ENCODE measurements around the gene EIF5AL1.
"Not testable (repeated sequence)": the region's sequence is repeated elsewhere in the genome, so short reads cannot be mapped to it uniquely, and the experiment has no call there.

Gene EIF5AL1

GRCh38 chr10:79511891-79512583 lies at the start of gene EIF5AL1:
Gene EIF5AL1 (plus strand): TSS chr10:79512533. CDS start chr10:79512650, 117 bp downstream.
- DNase-seq = not testable (repeated sequence)

DNA sequence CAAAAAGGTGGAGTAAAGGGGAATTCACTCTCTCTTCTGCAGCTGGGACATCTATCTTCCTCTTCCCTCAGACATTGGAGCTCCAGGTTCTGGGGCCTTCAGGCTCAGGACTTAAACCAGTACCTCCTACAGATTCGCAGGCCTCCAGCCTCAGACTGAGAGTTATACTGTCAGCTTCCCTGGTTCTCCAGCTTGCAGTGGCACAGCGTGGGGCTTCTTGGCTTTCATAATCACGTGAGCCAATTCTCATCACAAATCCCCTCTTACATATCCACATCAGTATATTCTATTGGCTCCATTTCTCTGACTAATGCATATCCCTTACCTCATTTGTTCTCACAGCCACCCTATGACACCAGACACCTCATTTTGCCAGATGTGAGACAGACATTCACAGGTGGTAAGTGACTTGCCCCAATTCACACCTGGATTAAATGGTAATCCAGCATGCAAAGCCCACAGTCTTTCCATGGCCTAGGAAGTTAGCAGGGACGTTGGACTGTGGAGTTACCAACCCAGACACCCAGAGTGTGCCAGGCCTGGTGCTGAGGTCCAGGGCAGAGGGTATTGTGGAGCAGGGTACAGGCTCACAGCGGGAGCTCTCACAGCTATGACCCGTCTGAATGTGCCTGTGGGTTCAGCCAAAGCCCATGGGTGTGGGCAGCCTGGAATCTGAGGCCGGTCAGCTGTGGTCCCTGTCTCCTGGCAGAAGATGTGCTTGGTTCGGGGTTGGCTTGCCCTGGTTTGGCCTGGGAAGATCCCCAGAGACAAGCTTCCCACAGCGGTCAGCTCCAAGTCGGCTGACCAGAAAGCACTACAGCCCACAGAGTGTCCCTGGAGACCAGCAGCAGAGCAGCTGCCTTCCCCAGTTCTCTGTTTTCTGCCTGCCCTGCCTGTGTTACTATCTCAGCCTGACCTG lies 48.5 kb upstream of the EIF5AL1 start:
- no peak for DNase-seq

- no peak for DNase-seq
These were observed 47.0 kb upstream of the EIF5AL1 start for GRCh38 chr10:79465341-79465740.

DNA sequence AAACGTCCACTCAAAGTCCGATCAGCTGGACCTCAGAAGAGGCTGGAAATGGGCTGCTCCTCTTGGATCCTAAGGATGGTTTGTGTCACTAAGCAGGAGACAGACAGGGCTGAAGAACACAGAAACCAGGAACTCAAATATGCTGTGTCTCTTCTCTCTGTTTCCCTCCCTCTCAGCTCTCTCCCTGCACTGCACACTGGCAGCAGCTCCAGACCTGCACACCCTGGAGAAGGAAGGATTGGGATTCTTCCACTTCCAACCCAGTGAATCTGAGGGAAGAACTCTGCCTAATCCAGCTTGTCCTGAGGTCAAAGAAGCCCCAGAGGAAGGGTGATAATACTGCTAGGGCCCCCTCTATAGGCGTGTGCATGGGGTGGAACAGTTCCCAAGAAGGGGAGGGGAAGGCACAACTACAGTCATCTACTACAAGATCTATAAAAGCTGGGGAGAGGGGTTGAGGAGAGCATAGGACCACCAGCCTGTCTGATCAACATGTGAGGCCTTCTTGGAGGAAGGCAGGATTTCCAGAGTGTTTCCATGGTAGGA lies 44.2 kb upstream of the EIF5AL1 start:
- no peak for DNase-seq

GRCh38 chr10:79468841-79469585 lies 43.3 kb upstream of the EIF5AL1 start:
- no peak for DNase-seq

- DNase-seq = no peak
These were observed 42.2 kb upstream of the EIF5AL1 start for GRCh38 chr10:79470096-79470495.

DNA sequence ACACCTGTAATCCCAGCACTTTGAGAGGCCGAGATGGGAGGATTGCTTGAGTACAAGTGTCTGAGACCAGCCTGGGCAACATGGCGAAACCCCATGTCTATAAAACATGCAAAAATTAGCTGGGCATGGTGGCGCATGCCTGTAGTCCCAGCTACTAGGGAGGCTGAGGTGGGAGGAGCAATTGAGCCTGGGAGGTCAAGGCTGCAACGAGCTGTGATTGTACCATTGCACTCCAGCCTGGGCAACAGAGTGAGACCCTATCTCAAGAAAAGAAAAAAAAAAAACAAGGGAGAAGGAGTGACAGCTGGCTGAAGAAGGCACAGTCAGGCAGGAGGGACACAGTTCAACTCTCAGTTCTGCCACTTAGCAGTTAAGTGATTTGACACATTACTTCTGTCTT lies 40.6 kb upstream of the EIF5AL1 start:
- no peak for DNase-seq

DNA sequence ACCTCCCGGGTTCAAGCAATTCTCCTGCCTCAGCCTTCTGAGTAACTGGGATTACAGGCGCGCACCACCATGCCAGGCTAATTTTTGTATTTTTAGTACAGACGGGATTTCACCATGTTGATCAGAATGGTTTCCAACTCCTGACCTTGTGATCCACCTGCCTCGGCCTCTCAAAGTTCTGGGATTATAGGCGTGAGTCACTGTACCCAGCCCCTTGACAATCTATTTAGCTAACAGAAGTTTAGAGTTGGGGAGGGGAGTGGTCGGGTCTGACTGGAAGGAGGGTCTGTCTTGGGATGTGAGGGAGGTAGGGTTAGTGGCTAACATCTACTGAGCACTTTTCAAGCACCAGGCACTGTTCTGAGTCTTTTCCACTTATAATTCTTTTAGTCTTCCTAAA lies 39.9 kb upstream of the EIF5AL1 start:
- no peak for DNase-seq

GRCh38 chr10:79472951-79473350 lies 39.4 kb upstream of the EIF5AL1 start:
- no peak for DNase-seq

- DNase-seq = no peak
These were observed 38.7 kb upstream of the EIF5AL1 start for GRCh38 chr10:79473496-79474095.

DNA sequence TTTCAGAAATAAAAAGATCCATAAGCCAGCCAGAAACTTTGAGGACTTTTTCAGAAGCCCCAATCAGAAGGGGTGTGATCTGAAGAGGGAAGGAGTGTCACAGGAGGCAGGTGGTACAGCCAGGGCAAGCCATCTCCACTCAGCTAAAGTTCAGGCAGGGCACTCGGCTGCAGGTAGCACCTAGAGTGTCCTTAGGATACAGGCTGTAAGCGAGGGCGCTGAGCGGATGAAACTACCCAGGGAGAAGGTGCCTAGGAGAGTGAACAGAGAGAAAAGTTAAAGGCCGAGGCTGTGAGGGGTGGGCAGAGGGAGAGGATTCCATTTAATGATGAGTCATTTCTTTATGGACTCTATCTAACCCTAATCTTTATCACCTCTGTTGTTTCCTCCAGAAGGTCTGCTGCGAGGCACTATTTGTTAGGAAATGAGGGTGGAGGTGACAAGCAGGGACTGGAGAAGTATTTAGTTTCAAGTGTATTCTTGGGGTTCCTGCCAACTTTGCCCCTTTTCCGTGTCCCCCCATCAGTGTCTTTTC lies 37.1 kb upstream of the EIF5AL1 start:
- DNase-seq = no peak

DNA sequence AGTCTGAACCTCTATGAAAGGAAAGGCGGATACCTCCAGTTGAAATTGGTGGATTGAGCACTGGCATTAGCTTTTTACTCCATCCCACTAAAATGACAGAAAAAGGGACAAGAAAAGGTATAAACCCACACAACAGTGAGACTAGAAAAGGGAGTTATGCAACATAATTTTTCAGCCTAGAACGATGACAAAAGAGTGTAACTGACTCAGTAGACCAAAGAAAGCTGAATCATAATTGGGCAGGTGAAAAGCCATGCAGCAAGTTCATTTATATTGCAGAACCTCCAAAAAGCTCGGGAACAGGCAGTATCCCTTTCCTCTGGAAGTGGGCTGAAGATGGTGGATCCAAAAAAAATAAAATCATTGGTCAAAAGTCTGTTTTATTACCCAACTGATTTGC lies 36.5 kb upstream of the EIF5AL1 start:
- DNase-seq = no peak

DNA sequence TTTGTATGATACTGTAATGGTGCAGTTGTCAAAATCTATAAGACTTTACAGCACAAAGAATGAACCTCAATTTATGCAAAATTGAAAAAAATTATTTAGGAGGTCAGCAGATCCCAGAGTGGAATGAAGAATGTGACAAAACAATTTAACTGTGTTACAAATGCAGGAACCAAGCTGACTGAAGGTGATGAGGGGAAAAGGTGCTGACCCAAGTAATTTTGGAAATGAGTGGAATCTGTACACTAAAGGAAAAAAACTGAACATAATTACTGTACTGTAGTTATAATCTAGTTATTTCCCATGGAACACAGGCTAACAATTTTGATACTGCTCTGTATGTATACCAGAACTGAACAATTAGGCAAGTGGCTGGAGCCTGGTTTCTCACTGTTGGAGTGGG lies 35.7 kb upstream of the EIF5AL1 start:
- no peak for DNase-seq

DNA sequence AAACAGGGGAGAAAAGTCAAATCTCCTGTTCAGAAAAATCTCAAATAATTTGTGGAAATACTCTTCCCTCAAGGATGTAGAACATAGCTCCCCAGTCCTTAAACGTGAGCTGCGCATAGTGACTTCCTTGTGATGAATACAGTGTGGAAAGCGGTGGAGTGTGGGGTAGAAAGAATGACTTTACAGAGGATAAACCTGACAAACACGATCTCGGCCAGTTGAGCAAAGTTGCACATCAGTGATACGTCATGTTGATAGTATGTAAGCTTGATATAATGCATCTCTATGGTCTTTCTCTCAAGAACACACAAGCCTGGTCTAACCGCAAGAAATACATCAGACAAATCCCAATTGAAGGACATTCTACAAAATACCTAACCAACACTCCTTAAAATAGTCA lies 34.9 kb upstream of the EIF5AL1 start:
- DNase-seq = no peak

DNA sequence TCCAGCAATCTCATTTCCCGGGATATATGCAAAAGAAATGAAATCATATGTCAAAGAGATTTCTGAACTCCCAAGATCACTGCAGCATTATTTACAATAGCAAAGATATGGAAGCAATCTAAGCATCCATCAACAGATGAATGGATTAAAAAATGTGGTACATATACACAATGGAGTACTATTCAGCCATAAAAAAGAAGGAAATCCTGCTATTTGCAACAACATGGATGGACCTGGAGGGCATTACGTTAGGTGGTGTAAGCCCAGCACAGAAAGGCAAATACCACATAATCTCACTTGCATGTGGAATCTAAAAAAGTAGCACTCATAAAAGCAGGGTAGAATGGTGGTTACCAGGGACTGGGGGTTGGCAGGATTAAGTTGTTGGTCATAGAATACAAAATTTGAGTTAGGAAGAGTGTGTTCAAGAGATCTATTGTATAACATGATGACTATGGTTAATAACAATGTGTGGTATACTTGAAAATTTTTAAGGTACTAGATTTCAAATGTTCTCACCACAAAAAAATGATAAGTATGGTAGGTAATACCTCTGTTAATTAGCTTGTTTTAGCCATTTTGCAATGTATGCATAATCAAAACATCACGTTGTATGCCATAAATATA lies 32.9 kb upstream of the EIF5AL1 start:
- DNase-seq = no peak

DNA sequence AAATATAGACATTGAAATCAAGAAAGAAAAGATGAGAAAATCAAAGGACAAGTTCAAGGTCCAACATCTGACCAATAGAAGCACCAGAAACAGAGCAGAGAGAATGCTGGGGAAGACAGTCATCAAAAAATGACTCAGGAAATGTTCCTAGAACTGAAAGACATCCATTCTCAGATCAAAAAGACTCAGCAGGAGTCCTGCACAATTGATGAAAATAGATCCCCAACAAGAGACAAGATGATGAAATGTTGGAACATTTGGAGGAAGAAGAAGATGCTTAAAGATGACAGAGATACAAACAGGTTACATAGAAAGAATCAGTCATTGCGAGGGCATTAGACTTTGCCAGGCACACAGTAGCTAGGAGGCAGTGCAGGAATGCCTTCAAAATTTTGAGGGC lies 30.0 kb upstream of the EIF5AL1 start:
- DNase-seq = no peak

DNA sequence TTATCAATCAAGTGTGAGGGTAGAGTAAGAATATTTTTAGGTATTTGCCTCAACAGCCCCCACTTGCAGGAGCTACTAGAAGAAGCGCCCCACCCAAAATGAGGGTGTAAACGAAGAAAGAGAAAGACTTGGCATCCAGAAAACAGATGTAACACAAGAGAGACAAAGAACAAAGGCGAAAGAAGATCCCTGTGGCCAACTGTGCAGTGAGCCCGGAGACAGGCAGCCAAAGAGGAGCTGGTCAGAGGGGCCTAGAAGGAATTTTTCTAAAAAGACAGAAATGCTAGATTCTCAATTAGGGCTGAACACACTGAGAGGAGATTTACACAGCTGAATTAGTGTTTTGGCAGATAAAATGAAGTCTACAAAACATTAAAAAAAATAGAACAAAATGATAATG lies 29.6 kb upstream of the EIF5AL1 start:
- no peak for DNase-seq

- DNase-seq = no peak
These were observed 29.0 kb upstream of the EIF5AL1 start for GRCh38 chr10:79483299-79483698.

GRCh38 chr10:79483948-79484347 lies 28.4 kb upstream of the EIF5AL1 start:
- no peak for DNase-seq

GRCh38 chr10:79484476-79484875 lies 27.9 kb upstream of the EIF5AL1 start:
- no peak for DNase-seq

- peak; percentile 51 for DNase-seq
These were observed 24.8 kb upstream of the EIF5AL1 start for GRCh38 chr10:79487296-79488194.

Data from stimulated activated CD8-positive, alpha-beta memory T cell treated with anti-CD3 and anti-CD28 coated beads, Interleukin-4, amount 100 ng/mL, for 48 hours (primary cell).